Ishikawa (cell line): ENCODE results near the gene EMILIN3.

Source experiments
- CEBPB ChIP-seq: IDR thresholded peaks from 2 replicates; pipeline ENCODE4 v1.6.1; 2012
- CREB1 ChIP-seq: IDR thresholded peaks from 2 replicates; pipeline ENCODE4 v1.6.1; 2012; ENCODE audit warnings: low read depth
- EGR1 ChIP-seq: IDR thresholded peaks from 2 replicates; pipeline ENCODE4 v1.6.1; 2012
- EP300 ChIP-seq: IDR thresholded peaks from 2 replicates; pipeline ENCODE4 v1.6.1; 2012; ENCODE audit warnings: borderline replicate concordance
- FOXM1 ChIP-seq: IDR thresholded peaks from 2 replicates; pipeline ENCODE4 v1.6.1; 2012; ENCODE audit warnings: low read depth, borderline replicate concordance
- NFIC ChIP-seq: IDR thresholded peaks from 2 replicates; pipeline ENCODE4 v1.6.1; 2012
- RAD21 ChIP-seq: IDR thresholded peaks from 2 replicates; pipeline ENCODE4 v1.6.1; 2012; ENCODE audit warnings: low read depth
- TAF1 ChIP-seq: IDR thresholded peaks from 2 replicates; pipeline ENCODE4 v1.6.1; 2012; ENCODE audit warnings: low read depth, mild to moderate bottlenecking
- TCF12 ChIP-seq: IDR thresholded peaks from 2 replicates; pipeline ENCODE4 v1.6.1; 2012; ENCODE audit warnings: low read depth
- TEAD4 ChIP-seq: IDR thresholded peaks from 2 replicates; pipeline ENCODE4 v1.6.1; 2012
- YY1 ChIP-seq: IDR thresholded peaks from 2 replicates; pipeline ENCODE4 v1.6.1; 2012; ENCODE audit warnings: low read depth
- ZBTB7A ChIP-seq: IDR thresholded peaks from 2 replicates; pipeline ENCODE4 v1.6.1; 2012; ENCODE audit warnings: low read depth
- TF ChIP-seq, protein P1 (sequence below): IDR thresholded peaks from 2 replicates; pipeline ENCODE4 v1.6.1; 2012
- TF ChIP-seq, protein P2 (sequence below): IDR thresholded peaks from 2 replicates; pipeline ENCODE4 v1.6.1; 2012
- TF ChIP-seq, protein P3 (sequence below): IDR thresholded peaks from 2 replicates; pipeline ENCODE4 v1.6.1; 2012; ENCODE audit warnings: low read depth, mild to moderate bottlenecking

Gene EMILIN3

DNA sequence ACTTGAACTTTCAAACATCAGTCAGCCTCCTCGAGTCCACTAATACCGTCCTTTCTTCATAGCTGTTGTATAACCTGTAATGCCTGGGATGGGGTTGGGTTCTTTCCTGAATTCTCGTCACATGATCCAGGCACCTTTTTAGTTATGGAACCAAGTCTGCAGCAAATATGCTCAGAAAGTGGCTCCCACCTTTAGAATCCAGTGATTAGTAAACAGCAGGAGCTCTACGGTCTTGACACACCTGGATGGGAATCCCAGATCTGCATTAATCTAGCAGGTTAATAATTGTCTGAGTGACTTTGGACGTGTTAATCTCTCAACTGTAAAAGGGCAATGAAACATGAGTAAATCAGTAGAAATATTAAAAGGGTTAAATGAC, 48.4 kb downstream of the EMILIN3 start:
- no peak for TF ChIP-seq TCF12
- TF ChIP-seq EGR1: no peak
- TF ChIP-seq TEAD4: no peak
- TF ChIP-seq ZBTB7A: no peak
- TF ChIP-seq TAF1: no peak
- TF ChIP-seq FOXM1: no peak

DNA sequence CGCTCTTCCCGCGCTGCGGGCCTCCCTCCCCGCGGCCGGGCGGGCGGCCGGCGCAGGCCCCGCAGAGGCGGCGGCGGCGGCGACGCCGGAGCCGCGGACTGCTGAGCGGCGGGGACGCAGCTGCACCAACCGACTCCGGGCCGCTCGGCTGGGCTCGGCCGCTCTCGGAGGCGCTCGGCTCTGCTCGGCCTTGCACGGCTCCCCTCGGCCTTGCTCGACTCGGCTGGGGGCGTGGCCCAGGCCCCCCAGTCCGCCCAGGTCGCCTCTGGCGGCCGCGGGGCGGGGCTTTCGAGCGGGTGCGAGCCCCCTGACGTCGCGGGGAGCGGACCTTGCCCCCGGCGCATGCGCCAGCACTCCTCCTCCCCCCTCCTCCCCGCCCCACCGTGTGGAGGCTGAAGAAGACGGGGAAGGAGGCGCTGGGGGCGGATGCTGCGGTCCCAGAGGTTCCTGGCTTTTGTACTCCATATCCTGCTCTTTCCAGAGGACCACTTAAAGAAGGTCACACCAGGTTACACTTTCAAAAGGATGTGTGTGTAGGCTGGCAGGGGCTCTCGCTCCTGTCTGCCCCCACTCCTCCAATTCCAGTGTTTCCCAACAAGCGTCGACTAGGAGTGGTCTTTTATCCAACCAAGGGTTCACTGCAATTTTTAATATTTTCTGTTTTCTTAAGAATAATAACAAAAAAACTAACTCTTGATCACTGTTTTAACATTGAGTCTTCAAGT, 48.9 kb downstream of the EMILIN3 start, which contains the start of gene ZHX3:
TSS of gene ZHX3 (minus strand) at position 186 of the 725 bp plus-strand sequence. CDS start 112,815 bp downstream, outside the sequence.
- TF ChIP-seq TAF1 (0 out of 2 replicates have a peak, but pooled peaks have one; percentile 50), RAD21 (no peak)

DNA sequence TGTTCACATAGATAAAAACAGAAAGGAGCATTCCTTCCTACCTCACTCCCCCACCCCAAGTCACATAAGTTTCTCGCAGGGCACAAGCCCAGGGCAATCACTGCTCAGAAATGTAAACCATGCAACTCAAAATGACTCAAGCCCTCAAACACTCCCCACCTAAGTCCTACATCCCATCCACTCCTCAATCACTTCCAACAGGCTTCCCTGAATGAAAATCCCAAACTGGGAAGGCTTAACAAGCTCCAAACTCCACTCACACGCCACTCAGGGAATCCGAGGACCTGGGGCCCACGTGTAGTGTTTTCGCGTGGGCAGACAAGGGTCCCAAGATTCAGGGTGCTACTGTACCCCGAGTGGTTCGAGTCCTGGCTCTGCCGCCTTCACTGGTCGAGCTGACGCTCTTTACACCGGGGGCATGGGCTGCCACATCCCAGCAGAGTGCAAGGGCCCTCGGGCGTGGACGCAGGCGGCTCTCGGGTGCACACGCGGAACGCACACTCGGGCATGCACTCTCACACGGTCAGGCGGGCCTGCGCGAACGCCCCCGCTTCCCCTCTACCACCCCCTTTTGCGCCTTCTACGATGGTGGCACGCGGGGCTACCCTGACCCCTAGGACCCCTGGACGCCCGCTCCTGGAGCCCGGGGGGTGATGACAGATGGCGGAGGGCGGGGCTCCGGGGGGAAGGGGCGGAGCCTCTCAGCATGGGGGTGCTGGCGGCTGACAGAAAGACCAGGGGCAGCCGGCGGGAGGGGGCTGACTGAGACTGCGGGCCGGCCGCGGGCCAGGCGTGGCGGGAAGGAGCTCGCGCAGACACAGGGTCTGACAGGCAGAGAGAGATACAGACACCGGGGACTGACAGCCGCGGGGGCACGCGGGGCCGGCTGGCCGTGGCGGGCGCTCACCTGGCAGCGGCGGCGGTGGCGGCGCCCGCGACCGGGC, 49.7 kb downstream of the EMILIN3 start:
- TF ChIP-seq ZBTB7A (peak; percentile 92), RAD21 (no peak), TAF1 (0 out of 2 replicates have a peak, but pooled peaks have one; percentile 28), EGR1 (peak; percentile 54; the same call in 1 of the 2 replicates)
- TF ChIP-seq, protein P1, sequence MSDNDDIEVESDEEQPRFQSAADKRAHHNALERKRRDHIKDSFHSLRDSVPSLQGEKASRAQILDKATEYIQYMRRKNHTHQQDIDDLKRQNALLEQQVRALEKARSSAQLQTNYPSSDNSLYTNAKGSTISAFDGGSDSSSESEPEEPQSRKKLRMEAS: peak; percentile 71; the same call in 1 of the 2 replicates
- TF ChIP-seq, protein P2, sequence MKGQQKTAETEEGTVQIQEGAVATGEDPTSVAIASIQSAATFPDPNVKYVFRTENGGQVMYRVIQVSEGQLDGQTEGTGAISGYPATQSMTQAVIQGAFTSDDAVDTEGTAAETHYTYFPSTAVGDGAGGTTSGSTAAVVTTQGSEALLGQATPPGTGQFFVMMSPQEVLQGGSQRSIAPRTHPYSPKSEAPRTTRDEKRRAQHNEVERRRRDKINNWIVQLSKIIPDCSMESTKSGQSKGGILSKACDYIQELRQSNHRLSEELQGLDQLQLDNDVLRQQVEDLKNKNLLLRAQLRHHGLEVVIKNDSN: no peak

DNA sequence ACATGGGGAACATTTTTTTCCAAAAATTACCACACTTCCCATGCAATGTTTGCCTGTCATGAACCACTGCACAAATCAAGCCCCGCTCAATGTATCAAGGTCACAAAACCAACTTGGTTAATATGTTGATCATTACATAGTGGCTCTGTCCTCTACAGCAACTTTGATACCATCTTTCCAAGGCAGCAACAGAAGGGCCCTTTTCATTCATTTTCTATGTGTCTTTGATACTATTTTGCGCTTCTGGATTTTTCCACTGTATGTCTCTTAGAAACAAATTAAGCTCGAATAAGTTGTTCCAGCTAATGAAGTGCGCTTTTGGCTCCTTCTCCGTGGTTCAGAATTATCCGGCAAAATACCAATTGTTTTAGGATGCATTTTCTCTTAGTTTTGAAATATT, 50.6 kb downstream of the EMILIN3 start:
- no peak for TF ChIP-seq RAD21
- TF ChIP-seq TEAD4: no peak
- TF ChIP-seq NFIC: no peak
- TF ChIP-seq EGR1: no peak
- TF ChIP-seq CEBPB: no peak
- no peak for TF ChIP-seq CREB1
- no peak for TF ChIP-seq ZBTB7A
- TF ChIP-seq FOXM1: no peak
- no peak for TF ChIP-seq TCF12
- TF ChIP-seq, protein P2: no peak
- TF ChIP-seq TAF1: no peak
- TF ChIP-seq, protein P3, sequence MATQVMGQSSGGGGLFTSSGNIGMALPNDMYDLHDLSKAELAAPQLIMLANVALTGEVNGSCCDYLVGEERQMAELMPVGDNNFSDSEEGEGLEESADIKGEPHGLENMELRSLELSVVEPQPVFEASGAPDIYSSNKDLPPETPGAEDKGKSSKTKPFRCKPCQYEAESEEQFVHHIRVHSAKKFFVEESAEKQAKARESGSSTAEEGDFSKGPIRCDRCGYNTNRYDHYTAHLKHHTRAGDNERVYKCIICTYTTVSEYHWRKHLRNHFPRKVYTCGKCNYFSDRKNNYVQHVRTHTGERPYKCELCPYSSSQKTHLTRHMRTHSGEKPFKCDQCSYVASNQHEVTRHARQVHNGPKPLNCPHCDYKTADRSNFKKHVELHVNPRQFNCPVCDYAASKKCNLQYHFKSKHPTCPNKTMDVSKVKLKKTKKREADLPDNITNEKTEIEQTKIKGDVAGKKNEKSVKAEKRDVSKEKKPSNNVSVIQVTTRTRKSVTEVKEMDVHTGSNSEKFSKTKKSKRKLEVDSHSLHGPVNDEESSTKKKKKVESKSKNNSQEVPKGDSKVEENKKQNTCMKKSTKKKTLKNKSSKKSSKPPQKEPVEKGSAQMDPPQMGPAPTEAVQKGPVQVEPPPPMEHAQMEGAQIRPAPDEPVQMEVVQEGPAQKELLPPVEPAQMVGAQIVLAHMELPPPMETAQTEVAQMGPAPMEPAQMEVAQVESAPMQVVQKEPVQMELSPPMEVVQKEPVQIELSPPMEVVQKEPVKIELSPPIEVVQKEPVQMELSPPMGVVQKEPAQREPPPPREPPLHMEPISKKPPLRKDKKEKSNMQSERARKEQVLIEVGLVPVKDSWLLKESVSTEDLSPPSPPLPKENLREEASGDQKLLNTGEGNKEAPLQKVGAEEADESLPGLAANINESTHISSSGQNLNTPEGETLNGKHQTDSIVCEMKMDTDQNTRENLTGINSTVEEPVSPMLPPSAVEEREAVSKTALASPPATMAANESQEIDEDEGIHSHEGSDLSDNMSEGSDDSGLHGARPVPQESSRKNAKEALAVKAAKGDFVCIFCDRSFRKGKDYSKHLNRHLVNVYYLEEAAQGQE: no peak
- TF ChIP-seq EP300: no peak
- TF ChIP-seq, protein P1: no peak
- no peak for TF ChIP-seq YY1

DNA sequence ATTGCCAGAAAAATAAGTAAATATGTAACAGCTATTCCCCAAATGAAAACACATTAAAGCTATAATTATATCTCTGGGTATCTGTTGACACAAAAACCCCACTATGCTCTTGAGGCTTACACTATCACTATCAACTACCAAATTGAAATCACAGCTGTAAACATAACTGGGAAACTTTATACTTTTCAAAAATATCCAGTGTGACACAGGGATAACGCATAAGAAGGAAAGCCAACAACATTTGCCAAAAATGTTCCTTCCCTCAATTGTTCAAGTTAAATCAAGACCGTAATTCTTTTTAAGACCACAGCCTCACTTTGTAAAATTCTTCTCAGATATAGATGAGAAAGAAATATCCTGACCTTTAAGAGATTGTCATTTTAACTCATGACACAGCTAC, 52.2 kb downstream of the EMILIN3 start:
- no peak for TF ChIP-seq TEAD4
